HT-29 (cell line): ENCODE results near the gene ADGRG4. TPM values are rescaled to one million over a fixed set of nuclear protein-coding genes. Genes with fewer than 3 reads are reported as not detected.
"Not testable (repeated sequence)": the region's sequence is repeated elsewhere in the genome, so short reads cannot be mapped to it uniquely, and the experiment has no call there.

Experiments used
- DNase-seq: peaks from one replicate; pipeline ENCODE4 v3.0.0-alpha.2; 2015; ENCODE audit warnings: low spot score
- total RNA-seq: library from RNA; depleted of rRNA; stranded (reverse); fragments of >200 nt; shearing (Covaris generic); gene quantifications from 2 replicates; pipeline ENCODE4 v1.2.3, GENCODE V29; 2014; rRNA removed

Gene ADGRG4
- not detected in 2 replicates for total RNA-seq

GRCh38 chrX:136300721-136301120 lies at the start of gene ADGRG4:
TSS of gene ADGRG4 (plus strand) at chrX:136300963. CDS start at chrX:136308778, 7,815 bp downstream.
- not testable (repeated sequence) for DNase-seq

DNA sequence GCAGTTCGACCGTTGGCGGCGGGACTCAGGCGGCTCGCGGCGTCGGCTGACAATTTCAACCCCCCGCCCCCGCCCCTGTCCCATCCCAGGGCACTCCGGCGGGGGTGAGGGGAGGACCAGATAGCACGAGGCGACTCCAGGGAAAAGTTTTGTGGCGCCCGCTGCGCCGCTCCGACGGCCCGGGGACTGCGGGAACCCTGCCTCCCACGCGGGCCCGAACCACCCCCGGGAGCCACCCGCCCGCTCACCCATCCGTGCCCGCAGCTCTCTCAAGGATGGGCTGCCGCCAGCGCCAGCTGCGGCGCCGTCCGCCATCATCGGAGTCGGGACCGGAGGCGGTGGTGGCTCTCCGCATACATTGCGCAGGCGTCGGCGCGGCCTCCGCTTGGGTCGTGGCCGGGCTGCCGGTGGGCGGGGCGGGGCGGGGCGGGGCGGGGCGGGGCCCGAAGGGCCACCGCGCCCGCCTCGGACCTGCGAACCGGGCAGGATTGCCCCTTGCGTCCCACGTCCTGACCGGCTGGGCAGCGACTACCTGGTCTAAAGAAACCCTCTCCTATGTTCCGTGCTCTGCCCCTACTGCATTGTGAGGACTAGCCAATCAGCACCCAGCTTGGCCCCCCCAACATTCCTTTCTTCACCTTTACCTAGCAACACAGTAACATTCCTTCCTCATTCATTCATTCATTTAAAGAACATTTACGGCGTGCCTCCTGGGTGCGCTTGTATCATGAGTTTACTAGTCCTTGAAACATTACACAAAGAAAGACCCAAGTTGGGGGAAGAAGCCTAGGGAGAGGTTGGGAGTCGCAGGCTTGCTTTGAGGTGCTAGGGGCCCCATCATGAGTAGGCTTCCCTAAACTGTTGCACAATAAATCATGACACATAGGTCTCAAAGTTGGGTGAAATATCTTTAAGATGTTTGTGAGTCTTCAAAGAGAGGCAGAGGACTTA lies 49.4 kb upstream of the ADGRG4 start, which contains the start of gene MAP7D3:
Gene MAP7D3, minus strand, starts transcription at position 360 of the 951 bp plus-strand sequence. Its CDS starts 42 bp downstream, at position 318.
- peak; percentile 45 for DNase-seq

- no peak for DNase-seq
Measured at GRCh38 chrX:136255541-136255940, 45.2 kb upstream of the ADGRG4 start.

DNA sequence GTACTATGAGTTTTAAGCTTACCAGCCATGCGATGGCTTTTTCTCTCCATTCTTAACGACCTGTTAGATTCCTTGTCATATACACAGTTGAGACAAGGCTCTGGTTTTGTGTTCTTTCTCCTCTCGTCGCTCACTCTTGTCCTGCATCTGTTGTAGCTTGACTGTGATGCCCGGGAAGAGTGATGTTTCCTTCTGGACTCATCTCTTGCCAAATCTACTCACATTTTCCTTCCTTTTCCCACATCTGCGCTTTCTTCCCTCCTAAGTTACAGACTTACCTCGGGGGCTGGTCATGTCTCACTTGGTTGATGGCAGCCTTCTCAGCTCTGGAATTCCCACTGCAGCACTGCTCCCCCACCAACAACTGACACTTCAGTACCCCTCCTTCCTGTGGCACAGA lies 44.7 kb upstream of the ADGRG4 start:
- DNase-seq, result no peak

DNA sequence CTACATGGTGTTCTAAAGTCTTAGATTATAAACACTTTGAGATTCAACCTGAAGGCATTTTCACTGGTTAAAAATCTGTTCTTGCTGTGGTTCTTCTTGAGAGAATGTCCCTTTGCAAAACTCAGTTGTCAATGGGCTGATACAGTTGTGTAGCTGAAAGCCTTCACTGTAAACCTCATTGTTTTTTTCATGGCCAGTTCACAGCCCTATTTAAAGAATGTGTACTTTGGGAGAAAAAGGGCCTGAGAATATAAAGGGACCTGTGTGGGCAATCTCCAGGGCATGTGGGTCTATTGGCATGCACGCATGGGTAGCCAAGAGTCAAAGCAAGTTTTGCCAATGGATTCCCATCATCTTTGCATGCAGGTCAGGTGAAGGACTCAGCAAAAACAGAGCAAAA lies 41.8 kb upstream of the ADGRG4 start:
- DNase-seq, result no peak

DNA sequence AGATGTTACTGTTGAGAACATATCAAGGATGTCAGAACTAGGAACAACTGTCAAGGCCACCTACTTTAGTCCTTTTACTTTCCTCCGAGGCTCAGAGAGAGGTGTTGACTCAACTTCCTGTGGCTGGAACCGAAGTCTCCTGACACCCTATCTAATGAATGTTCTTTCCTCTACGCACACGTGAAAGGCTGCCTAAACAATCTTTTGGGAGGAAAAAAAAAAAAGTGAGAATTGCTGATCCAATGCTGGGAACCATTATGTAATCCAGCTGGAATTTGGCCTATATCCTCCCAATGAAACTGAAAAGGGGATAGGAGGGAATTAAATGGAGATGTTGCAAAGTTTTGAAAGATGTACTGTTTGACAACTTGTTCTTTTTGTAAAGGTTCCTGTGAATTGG lies 41.2 kb upstream of the ADGRG4 start:
- DNase-seq, result no peak

DNA sequence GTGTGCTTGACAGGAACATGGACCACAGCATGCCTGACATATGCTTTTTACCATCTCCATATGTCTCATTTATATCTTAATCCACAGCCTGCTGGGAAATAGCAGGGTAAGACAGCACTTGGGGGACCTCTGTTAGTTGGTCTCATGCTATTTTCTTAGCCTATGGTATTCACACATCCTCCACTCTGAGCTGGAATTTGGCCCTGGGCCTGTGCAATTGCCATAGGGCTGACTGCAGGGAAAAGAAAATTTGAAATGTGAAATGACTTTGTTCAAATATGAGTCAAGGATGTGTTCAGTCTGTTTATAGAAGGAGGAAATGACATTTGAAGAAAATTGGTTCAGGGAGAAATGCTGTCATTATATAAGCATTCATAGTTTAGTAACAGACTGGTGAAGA lies 40.0 kb upstream of the ADGRG4 start:
- no peak for DNase-seq

- no peak for DNase-seq
Measured at GRCh38 chrX:136261321-136261720, 39.4 kb upstream of the ADGRG4 start.

- no peak for DNase-seq
Measured at GRCh38 chrX:136262243-136262642, 38.5 kb upstream of the ADGRG4 start.

- DNase-seq, result no peak
Measured at GRCh38 chrX:136262812-136263315, 37.9 kb upstream of the ADGRG4 start.

GRCh38 chrX:136266828-136267227 lies 33.9 kb upstream of the ADGRG4 start:
- DNase-seq, result no peak

DNA sequence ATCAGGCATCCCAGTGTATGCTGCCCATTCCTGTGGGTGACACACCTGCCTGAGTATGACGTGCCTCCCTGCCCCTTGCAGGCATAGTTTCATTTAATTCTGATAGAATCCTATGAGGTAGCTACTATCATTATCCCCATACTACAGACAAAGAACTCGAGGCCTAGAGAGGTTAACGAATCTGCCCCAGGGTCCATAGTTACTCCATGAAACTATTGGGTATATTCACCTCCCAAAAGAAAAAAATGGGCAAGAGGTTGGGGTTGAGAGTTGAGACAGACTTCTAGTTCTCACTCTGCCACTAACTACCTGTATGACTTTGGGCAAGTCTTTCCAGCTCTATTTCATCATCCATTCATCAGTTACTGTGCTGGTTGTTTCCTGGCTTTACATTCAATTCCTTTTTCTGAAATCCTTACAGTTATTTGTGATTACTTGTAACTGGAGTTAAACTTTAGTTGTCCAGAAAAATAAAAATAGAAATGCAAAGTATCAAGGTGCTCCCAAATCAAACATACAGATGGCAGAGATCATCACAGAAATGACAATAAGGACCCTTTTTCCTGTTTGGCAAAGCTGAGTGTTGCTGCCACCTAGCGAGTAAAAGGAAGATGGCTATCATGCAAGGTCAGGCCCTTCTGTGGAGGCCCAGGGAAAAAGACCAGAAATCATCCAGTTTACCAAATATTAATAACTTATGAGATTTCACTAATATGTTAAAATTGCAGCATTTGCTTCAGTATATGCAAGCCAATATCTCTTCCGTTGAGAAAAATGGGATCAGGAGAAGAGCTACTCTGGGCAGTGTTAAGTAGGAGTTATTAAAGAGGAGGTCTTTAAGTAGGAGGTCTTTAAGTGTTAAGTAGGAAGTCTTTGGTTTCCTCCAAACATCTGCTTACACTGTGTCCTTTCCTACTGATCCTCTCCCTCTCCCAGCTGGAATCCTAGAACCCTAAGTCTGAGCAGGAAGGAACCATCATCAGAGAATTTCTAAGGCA lies 32.4 kb upstream of the ADGRG4 start:
- DNase-seq, result peak; percentile 49

GRCh38 chrX:136269921-136270320 lies 30.8 kb upstream of the ADGRG4 start:
- no peak for DNase-seq

DNA sequence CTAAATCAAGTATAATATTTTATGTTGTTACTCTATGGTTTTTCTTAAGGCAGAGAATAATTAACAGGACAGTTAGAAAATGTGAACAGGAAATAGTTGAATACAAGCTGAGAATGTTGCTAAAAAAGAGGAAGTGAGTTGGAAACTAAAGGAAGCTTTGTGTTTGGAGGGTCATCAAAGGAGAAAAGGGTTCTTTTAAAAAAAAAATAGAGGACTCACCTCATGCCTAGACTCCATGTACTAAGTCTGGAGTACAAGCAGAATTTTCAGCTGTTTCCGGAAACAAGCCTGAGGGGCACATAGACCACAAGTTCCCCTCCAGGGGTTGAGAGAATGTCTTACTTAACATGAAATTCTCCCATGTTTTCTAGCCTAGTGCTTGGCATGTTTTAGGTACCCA lies 29.5 kb upstream of the ADGRG4 start:
- DNase-seq, result no peak

- DNase-seq, result no peak
Measured at GRCh38 chrX:136272325-136272724, 28.4 kb upstream of the ADGRG4 start.

DNA sequence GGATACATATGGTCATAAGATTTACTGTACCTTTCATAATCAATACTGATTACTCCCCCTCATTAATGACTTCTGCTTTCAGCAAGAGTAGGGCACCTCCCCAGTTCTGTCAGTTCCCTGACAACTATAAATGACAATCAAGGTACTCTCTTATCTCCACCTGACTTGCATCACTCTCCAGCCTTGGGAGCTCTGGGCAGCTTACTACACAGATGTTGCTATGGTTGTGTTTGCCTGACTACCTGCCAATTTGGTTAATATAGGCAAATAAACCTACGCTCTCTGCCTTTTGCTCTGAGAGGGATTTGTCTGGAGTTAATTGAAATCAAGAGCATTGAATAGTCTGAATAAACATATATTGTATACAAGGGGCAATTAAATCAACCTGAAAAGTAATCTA lies 26.8 kb upstream of the ADGRG4 start:
- DNase-seq, result no peak

GRCh38 chrX:136275553-136275952 lies 25.2 kb upstream of the ADGRG4 start:
- peak; percentile 60 for DNase-seq

DNA sequence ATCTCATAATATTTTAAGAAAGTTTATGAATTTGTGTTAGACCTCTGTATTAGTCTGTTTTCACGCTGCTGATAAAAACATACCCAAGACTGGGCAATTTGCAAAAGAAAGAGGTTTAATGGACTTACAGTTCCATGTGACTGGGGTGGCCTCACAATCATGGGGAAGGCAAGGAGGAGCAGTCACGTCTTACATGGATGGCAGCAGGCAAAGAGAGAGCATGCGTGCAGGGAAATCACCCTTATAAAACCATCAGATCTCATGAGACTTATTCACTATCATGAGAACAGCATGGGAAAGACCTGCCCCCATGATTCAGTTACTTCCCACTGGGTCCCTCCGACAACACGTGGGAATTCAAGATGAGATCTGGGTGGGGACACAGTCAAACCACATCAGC lies 14.4 kb upstream of the ADGRG4 start:
- DNase-seq, result not testable (repeated sequence)

GRCh38 chrX:136291824-136292223 lies 8.9 kb upstream of the ADGRG4 start:
- DNase-seq, result no peak

GRCh38 chrX:136292656-136293055 lies 8.1 kb upstream of the ADGRG4 start:
- no peak for DNase-seq

GRCh38 chrX:136295380-136295779 lies 5.4 kb upstream of the ADGRG4 start:
- DNase-seq, result no peak

DNA sequence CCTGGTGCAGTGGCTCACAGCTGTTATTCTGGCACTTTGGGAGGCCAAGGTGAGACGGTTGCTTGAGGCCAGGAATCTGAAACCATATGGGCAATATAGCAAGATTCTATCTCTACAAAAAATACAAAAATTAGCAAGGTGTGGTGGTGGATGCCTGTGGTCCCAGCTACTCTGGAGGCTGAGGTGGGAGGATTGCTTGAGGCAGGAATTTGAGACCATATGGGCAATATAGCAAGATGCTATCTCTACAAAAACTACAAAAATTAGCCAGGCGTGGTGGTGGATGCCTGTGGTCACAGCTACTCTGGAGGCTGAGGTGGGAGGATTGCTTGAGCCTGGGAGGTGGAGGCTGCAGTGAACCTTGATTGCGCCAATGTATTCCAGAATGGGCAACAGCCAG lies 2.3 kb downstream of the ADGRG4 start:
- DNase-seq, result no peak
